Caco-2 (cell line): Measurements from ENCODE around the gene CIART. TPM values are rescaled to one million over a fixed set of nuclear protein-coding genes. Genes with fewer than 3 reads are reported as not detected.
A peak's percentile ranks its signal among the peaks of the same experiment; 100 is the strongest.

Source experiments
- BruUV-seq: library from RNA; stranded (reverse); fragments of 400-500 nt; replicated peaks from 2 replicates; lab custom pipeline; 2021; lab: Mats Ljungman, UMichigan
- CTCF ChIA-PET: fragments of 300-600 bp; sonication (Branson Sonifier 250); formaldehyde crosslinking; loops from one replicate; lab custom pipeline; 2022; ENCODE audit warnings: antibody characterized with exemption; lab: Charles Lee
- POLR2A ChIA-PET: fragments of 300-600 bp; sonication (Branson Sonifier 250); formaldehyde crosslinking; loops from one replicate; lab custom pipeline; 2022; ENCODE audit warnings: antibody characterized with exemption; lab: Charles Lee
- DNase-seq, 2 experiments: peaks; one replicate each; pipeline versions ENCODE4 v3.0.0 to v3.0.0-alpha.2; 2020 to 2022
- H3K27me3 ChIP-seq: replicated peaks from 2 replicates; pipeline ENCODE4 v1.6.0; 2011; ENCODE audit warnings: low read length; ENCODE audit not compliant: control insufficient read depth, insufficient read depth
- H3K36me3 ChIP-seq: 2 replicates; pipeline ENCODE4 v1.5.1; 2011; ENCODE audit warnings: low read length; ENCODE audit not compliant: control insufficient read depth, insufficient read depth
- H3K4me1 ChIP-seq: fragments of 250-450 bp; sonication (Bioruptor Pico); 2 replicates; pipeline ENCODE4 v1.5.1; 2020; ENCODE audit warnings: mild to moderate bottlenecking
- H3K4me3 ChIP-seq: 2 replicates; pipeline ENCODE4 v1.5.1; 2011; ENCODE audit warnings: low read depth, mild to moderate bottlenecking, control low read depth, low read length
- H3K9me3 ChIP-seq: fragments of 250-450 bp; sonication (Bioruptor Pico); 2 replicates; pipeline ENCODE4 v1.5.1; 2020; ENCODE audit warnings: mild to moderate bottlenecking, moderate library complexity
- H3K27ac Mint-ChIP-seq: one replicate; pipeline ENCODE4 v1.8.0; 2022; ENCODE audit warnings: mixed read lengths; ENCODE audit not compliant: unreplicated experiment
- H3K27me3 Mint-ChIP-seq: one replicate; pipeline ENCODE4 v1.8.0; 2022; ENCODE audit warnings: mixed read lengths; ENCODE audit not compliant: insufficient read depth, unreplicated experiment
- H3K36me3 Mint-ChIP-seq: one replicate; pipeline ENCODE4 v1.8.0; 2022; ENCODE audit warnings: mild to moderate bottlenecking, mixed read lengths; ENCODE audit not compliant: insufficient read depth, unreplicated experiment
- H3K4me1 Mint-ChIP-seq: one replicate; pipeline ENCODE4 v1.8.0; 2022; ENCODE audit warnings: low read depth, mixed read lengths; ENCODE audit not compliant: unreplicated experiment
- H3K4me3 Mint-ChIP-seq: one replicate; pipeline ENCODE4 v1.8.0; 2022; ENCODE audit warnings: mild to moderate bottlenecking, moderate library complexity, mixed read lengths; ENCODE audit not compliant: unreplicated experiment
- H3K9me3 Mint-ChIP-seq: one replicate; pipeline ENCODE4 v1.8.0; 2022; ENCODE audit warnings: mixed read lengths; ENCODE audit not compliant: unreplicated experiment
- intact Hi-C: fragments of 100-400 bp; cut with micrococcal nuclease; formaldehyde crosslinking; loops from one replicate; pipeline ENCODE4 v1.10.0; 2022; ENCODE audit not compliant: unreplicated experiment
- total RNA-seq: library from RNA; stranded (reverse); gene quantifications from 2 replicates; pipeline ENCODE4 v1.2.3, GENCODE V29; 2022
- TF ChIP-seq, protein P1 (sequence below), 2 experiments: fragments of 200-600 bp in 1 of 2; IDR thresholded peaks; 1 replicate in 1 of 2; 2 replicates in 1 of 2; pipeline versions ENCODE4 v1.5.1 to v1.8.0; 2011 to 2022; ENCODE audit warnings: antibody characterized with exemption in 1 of 2, control low read depth in 1 of 2, inconsistent platforms in 1 of 2, low read depth in 1 of 2, low read length in 1 of 2, mild to moderate bottlenecking in 1 of 2, moderate library complexity in 1 of 2; ENCODE audit not compliant: insufficient read depth in 1 of 2, severe bottlenecking in 1 of 2, unreplicated experiment in 1 of 2

Gene CIART
- total RNA-seq, 1 experiment from 2014 or later = 3.2 TPM

DNA sequence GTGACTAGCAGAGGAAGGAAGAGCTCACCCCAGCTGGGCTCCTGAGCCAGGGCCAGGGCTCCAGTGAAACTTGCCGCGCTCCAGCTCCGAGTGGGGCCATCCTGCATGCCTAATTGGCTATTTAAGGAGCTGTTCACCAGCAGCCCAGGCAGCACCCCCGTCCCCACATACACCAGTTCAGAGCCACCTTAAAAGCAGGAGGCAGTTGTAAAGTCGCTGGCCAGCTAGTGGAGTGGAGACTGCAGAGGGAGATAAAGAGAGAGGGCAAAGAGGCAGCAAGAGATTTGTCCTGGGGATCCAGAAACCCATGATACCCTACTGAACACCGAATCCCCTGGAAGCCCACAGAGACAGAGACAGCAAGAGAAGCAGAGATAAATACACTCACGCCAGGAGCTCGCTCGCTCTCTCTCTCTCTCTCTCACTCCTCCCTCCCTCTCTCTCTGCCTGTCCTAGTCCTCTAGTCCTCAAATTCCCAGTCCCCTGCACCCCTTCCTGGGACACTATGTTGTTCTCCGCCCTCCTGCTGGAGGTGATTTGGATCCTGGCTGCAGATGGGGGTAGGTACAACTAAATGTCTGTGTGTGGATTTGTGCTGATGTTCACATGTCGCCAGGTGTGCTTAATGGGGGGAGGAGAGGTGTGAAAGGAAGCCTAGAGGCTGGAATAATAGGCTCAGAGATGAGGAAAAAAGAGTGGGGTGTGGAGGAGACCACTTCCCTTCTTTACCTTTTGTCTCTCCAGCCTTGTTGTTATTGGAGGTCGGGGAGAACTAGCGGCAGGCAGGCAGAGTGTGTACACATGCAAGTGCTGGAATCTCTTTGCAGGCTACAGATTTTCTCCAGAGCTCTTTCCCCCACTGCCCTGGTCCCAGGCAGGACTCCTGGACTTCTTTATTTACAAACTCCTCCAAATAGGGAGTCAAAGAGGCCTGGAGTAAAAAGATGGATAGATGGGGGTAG lies 24.4 kb upstream of the CIART start, which contains the start of gene CA14:
TSS of gene CA14 (plus strand) at position 151 of the 962 bp plus-strand sequence. CDS start at position 506, 355 bp downstream.
- intact Hi-C loops = loop anchor here (2.0 kb wide), 1 partner anchor 259 kb away; no protein-coding TSS in a partner anchor
- no peaks in the 10 kb centered on the region for H3K27me3 ChIP-seq
- BruUV-seq = no TSS peak
- Mint-ChIP-seq H3K9me3 (no peaks in the 10 kb centered on the region), H3K4me1 (peaks cover 29% of the 10 kb centered on the region), H3K27me3 (peaks cover 2% of the 10 kb centered on the region), H3K27ac (peak within 1 kb of the TSS; percentile 11), H3K36me3 (peaks cover 6% of the 10 kb centered on the region), H3K4me3 (peak within 1 kb of the TSS; percentile 37)
- ChIA-PET POLR2A (no interaction called here), CTCF (interaction anchor here (0.5 to 2.7 kb wide), 3 partner anchors 24 to 336 kb away, joined by 3 to 29 read pairs (median 3); partner anchors contain the start of gene CIART)
- no peak for DNase-seq
- H3K36me3 ChIP-seq = no peaks in the 10 kb centered on the region
- no peaks in the 10 kb centered on the region for H3K9me3 ChIP-seq
- TF ChIP-seq, protein P1, sequence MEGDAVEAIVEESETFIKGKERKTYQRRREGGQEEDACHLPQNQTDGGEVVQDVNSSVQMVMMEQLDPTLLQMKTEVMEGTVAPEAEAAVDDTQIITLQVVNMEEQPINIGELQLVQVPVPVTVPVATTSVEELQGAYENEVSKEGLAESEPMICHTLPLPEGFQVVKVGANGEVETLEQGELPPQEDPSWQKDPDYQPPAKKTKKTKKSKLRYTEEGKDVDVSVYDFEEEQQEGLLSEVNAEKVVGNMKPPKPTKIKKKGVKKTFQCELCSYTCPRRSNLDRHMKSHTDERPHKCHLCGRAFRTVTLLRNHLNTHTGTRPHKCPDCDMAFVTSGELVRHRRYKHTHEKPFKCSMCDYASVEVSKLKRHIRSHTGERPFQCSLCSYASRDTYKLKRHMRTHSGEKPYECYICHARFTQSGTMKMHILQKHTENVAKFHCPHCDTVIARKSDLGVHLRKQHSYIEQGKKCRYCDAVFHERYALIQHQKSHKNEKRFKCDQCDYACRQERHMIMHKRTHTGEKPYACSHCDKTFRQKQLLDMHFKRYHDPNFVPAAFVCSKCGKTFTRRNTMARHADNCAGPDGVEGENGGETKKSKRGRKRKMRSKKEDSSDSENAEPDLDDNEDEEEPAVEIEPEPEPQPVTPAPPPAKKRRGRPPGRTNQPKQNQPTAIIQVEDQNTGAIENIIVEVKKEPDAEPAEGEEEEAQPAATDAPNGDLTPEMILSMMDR (IDR thresholded peaks at IDR 0.05; ENCODE audit: insufficient read depth in 1 of 2, low read depth in 1 of 2, low read length in 1 of 2, severe bottlenecking in 1 of 2, unreplicated experiment in 1 of 2) = no peak
- H3K4me1 ChIP-seq = peaks cover 24% of the 10 kb centered on the region
- H3K4me3 ChIP-seq = no peak within 1 kb of the TSS

DNA sequence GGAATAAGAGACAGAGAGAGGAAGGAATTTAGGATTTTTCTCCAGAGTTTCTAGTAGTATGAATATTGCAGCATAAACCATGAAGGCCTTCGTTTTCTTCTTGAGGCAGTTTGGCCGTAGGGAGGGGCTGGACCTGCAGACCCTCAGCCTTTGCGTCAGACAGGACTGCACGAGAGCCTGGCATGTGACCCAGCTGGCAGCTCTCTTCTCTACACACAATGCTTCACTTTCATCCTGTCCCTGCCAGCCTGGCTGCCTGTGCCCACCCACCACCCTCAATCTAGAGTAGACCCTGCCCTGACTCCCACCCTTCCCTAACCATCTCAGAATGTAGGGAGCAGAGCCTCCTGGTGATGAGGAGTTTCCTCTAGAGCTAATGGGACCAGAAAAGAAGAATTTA lies 23.1 kb upstream of the CIART start:
- intact Hi-C loops = no loop called here
- no TSS peak for BruUV-seq
- no peak overlapping the region for H3K4me3 ChIP-seq
- Mint-ChIP-seq H3K4me1 (peaks cover 29% of the 10 kb centered on the region), H3K36me3 (peaks cover 6% of the 10 kb centered on the region), H3K9me3 (no peaks in the 10 kb centered on the region), H3K27me3 (peaks cover 2% of the 10 kb centered on the region), H3K27ac (no peak overlapping the region), H3K4me3 (no peak overlapping the region)
- H3K4me1 ChIP-seq = peaks cover 24% of the 10 kb centered on the region
- TF ChIP-seq, protein P1 (IDR thresholded peaks at IDR 0.05; ENCODE audit: insufficient read depth in 1 of 2, low read depth in 1 of 2, low read length in 1 of 2, severe bottlenecking in 1 of 2, unreplicated experiment in 1 of 2) = no peak
- H3K9me3 ChIP-seq = no peaks in the 10 kb centered on the region
- CTCF ChIA-PET = no interaction called here
- DNase-seq = no peak
- POLR2A ChIA-PET = no interaction called here
- no peaks in the 10 kb centered on the region for H3K27me3 ChIP-seq
- H3K36me3 ChIP-seq = no peaks in the 10 kb centered on the region

DNA sequence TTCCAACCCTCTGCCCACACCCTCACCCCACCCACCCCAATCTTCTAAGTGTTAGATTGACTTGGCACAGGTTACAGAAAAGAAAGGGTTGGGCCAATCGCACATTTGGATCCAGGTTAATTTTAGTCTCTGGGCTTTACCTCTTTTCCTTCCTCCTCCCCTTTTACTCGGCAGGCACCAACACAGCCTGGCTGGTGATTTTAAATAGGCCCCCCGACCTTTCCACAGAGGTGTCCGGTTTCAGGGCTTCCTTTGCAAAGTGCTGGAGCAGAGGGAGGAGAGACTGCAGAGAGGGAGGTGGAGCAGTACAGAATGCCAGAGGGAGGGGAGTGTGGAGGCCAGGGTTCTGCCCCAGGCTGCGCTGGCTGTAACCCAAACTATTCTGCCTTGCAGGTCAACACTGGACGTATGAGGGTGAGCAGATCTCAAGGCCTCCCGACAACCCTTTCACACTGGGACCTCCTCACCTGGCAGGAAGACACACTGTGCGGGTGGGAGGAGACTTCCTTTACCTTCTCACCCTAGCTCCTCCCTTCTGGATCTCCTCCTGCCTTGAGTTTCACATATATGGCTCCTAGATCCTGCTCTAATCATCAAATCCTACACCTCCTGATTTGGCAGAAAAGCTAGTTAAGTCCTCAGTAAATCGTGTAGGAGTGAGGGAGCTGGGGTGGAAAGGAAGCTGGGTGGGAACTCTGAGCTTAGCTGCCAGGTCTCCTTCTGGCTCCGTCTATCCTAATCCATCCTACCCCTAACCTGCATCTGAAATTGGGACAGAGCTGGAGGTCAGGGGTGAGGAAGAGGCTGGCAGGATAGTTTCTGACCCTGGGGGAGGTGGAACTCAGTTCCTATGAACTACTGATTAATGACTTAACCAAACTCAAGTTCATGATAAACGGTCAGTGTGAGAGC lies 22.3 kb upstream of the CIART start:
- peak; percentile 30 to 68 for DNase-seq
- no peaks in the 10 kb centered on the region for H3K27me3 ChIP-seq
- no peaks in the 10 kb centered on the region for H3K9me3 ChIP-seq
- POLR2A ChIA-PET = interaction anchor here (1.2 kb wide), 1 partner anchor 9 kb away, joined by 3 read pairs; the partner anchor contains the start of gene APH1A
- CTCF ChIA-PET = no interaction called here
- no TSS peak for BruUV-seq
- Mint-ChIP-seq H3K27me3 (peaks cover 2% of the 10 kb centered on the region), H3K4me3 (peak overlapping the region; percentile 20), H3K36me3 (peaks cover 6% of the 10 kb centered on the region), H3K4me1 (peaks cover 29% of the 10 kb centered on the region), H3K9me3 (no peaks in the 10 kb centered on the region), H3K27ac (no peak overlapping the region)
- TF ChIP-seq, protein P1 (IDR thresholded peaks at IDR 0.05; ENCODE audit: insufficient read depth in 1 of 2, low read depth in 1 of 2, low read length in 1 of 2, severe bottlenecking in 1 of 2, unreplicated experiment in 1 of 2) = no peak
- intact Hi-C loops = no loop called here
- H3K36me3 ChIP-seq = no peaks in the 10 kb centered on the region
- peaks cover 24% of the 10 kb centered on the region for H3K4me1 ChIP-seq
- no peak overlapping the region for H3K4me3 ChIP-seq
